Neural crest cell (in vitro differentiated cells): Measurements from ENCODE around the gene CDK10. TPM values are rescaled to one million over a fixed set of nuclear protein-coding genes. Genes with fewer than 3 reads are reported as not detected.
A peak's percentile ranks its signal among the peaks of the same experiment; 100 is the strongest.
"Not testable (repeated sequence)": the region's sequence is repeated elsewhere in the genome, so short reads cannot be mapped to it uniquely, and the experiment has no call there.

Experiments
- DNase-seq: peaks from one replicate; pipeline ENCODE4 v3.0.0; 2021; ENCODE audit warnings: low read depth, mixed read lengths, low spot score
- H3K27ac Mint-ChIP-seq: one replicate; pipeline ENCODE4 v1.8.0; 2021; ENCODE audit warnings: mild to moderate bottlenecking, mixed read lengths; ENCODE audit not compliant: unreplicated experiment
- H3K27me3 Mint-ChIP-seq: 2 replicates; pipeline ENCODE4 v1.8.0; 2021; ENCODE audit warnings: low read depth, mild to moderate bottlenecking, mixed read lengths
- H3K36me3 Mint-ChIP-seq: 2 replicates; pipeline ENCODE4 v1.8.0; 2021; ENCODE audit warnings: low read depth, mild to moderate bottlenecking, mixed read lengths
- H3K4me1 Mint-ChIP-seq: 2 replicates; pipeline ENCODE4 v1.8.0; 2021; ENCODE audit warnings: mixed read lengths
- H3K4me3 Mint-ChIP-seq: one replicate; pipeline ENCODE4 v1.8.0; 2021; ENCODE audit warnings: mild to moderate bottlenecking, mixed read lengths
- H3K9me3 Mint-ChIP-seq: 2 replicates; pipeline ENCODE4 v1.8.0; 2021; ENCODE audit warnings: mixed read lengths
- CTCF ChIP-seq: fragments of 200-600 bp; sonication (generic); conservative IDR thresholded peaks from 2 replicates; pipeline ENCODE4 v1.5.0; 2021; ENCODE audit warnings: antibody characterized with exemption, mild to moderate bottlenecking
- total RNA-seq: library from RNA; stranded (reverse); gene quantifications from 2 replicates; pipeline ENCODE4 v1.2.1, GENCODE V29; 2021

The CDK10 gene
- total RNA-seq, 1 donor from 2014 or later: 127 TPM

- H3K36me3 Mint-ChIP-seq: peaks cover 7% of the 10 kb centered on the region
- no peak for TF ChIP-seq CTCF
- H3K27ac Mint-ChIP-seq: peak overlapping the region; percentile 35
- no peaks in the 10 kb centered on the region for H3K27me3 Mint-ChIP-seq
- peaks cover 12% of the 10 kb centered on the region for H3K4me1 Mint-ChIP-seq
- H3K9me3 Mint-ChIP-seq: no peaks in the 10 kb centered on the region
- no peak for DNase-seq
- H3K4me3 Mint-ChIP-seq: peak overlapping the region; percentile 72
These were observed 8.8 kb downstream of the CDK10 start for GRCh38 chr16:89695086-89695874.

GRCh38 chr16:89695875-89696669 lies 9.6 kb downstream of the CDK10 start:
- TF ChIP-seq CTCF: no peak

GRCh38 chr16:89696670-89697128 lies 10.2 kb downstream of the CDK10 start:
- Mint-ChIP-seq H3K9me3 (no peaks in the 10 kb centered on the region), H3K27me3 (no peaks in the 10 kb centered on the region), H3K27ac (no peak overlapping the region), H3K4me1 (peaks cover 12% of the 10 kb centered on the region), H3K36me3 (peaks cover 7% of the 10 kb centered on the region), H3K4me3 (no peak overlapping the region)
- TF ChIP-seq CTCF: no peak
- DNase-seq: no peak

More at GRCh38 chr16:89695875-89696669, 9.6 kb downstream of the CDK10 start:
- Mint-ChIP-seq H3K27ac (no peak overlapping the region), H3K4me3 (no peak overlapping the region), H3K9me3 (no peaks in the 10 kb centered on the region), H3K27me3 (no peaks in the 10 kb centered on the region), H3K4me1 (peaks cover 12% of the 10 kb centered on the region), H3K36me3 (peaks cover 7% of the 10 kb centered on the region)
- no peak for DNase-seq

GRCh38 chr16:89697161-89697615 lies 10.7 kb downstream of the CDK10 start:
- Mint-ChIP-seq H3K27ac (no peak overlapping the region), H3K4me1 (peaks cover 12% of the 10 kb centered on the region), H3K9me3 (no peaks in the 10 kb centered on the region), H3K4me3 (no peak overlapping the region), H3K27me3 (no peaks in the 10 kb centered on the region), H3K36me3 (peaks cover 7% of the 10 kb centered on the region)
- no peak for TF ChIP-seq CTCF
- DNase-seq: no peak

GRCh38 chr16:89697616-89698331 lies 11.3 kb downstream of the CDK10 start:
- TF ChIP-seq CTCF: no peak
- no peak overlapping the region for H3K27ac Mint-ChIP-seq
- H3K36me3 Mint-ChIP-seq: peaks cover 7% of the 10 kb centered on the region
- H3K4me1 Mint-ChIP-seq: peaks cover 12% of the 10 kb centered on the region
- no peaks in the 10 kb centered on the region for H3K9me3 Mint-ChIP-seq
- H3K27me3 Mint-ChIP-seq: no peaks in the 10 kb centered on the region
- no peak for DNase-seq
- H3K4me3 Mint-ChIP-seq: peak overlapping the region; percentile 41

GRCh38 chr16:89698717-89699116 lies 12.2 kb downstream of the CDK10 start:
- not testable (repeated sequence) for H3K27me3 Mint-ChIP-seq, H3K27ac Mint-ChIP-seq, H3K9me3 Mint-ChIP-seq, DNase-seq, H3K36me3 Mint-ChIP-seq, H3K4me3 Mint-ChIP-seq
- peaks cover 12% of the 10 kb centered on the region for H3K4me1 Mint-ChIP-seq

GRCh38 chr16:89699629-89700099 lies 13.2 kb downstream of the CDK10 start:
- not testable (repeated sequence) for H3K27me3 Mint-ChIP-seq, H3K36me3 Mint-ChIP-seq, H3K9me3 Mint-ChIP-seq, DNase-seq, H3K27ac Mint-ChIP-seq
- peaks cover 12% of the 10 kb centered on the region for H3K4me1 Mint-ChIP-seq
- peak overlapping the region; percentile 83 for H3K4me3 Mint-ChIP-seq
